K562 (cell line): ENCODE results near the gene BCL6B. TPM values are rescaled to one million over a fixed set of nuclear protein-coding genes. Genes with fewer than 3 reads are reported as not detected.

Source experiments
- ATAC-seq: fragments of 200-7000 bp; cut with Tn5 transposase; 3 replicates; pipeline ENCODE4 v1.9.1; 2020; ENCODE audit warnings: moderate library complexity
- BruUV-seq: library from RNA; stranded (reverse); fragments of 400-500 nt; replicated peaks from 2 replicates; lab custom pipeline; 2021; lab: Mats Ljungman, UMichigan
- CTCF ChIA-PET: fragments of 300-600 bp; formaldehyde crosslinking; extraction: SDS; loops from one replicate; lab custom pipeline; 2021; ENCODE audit warnings: low intra/inter-chr PET ratio; lab: Yijun Ruan, JAX
- POLR2A ChIA-PET: fragments of 300-600, 350-650 bp; sonication (Branson Sonifier 250); formaldehyde crosslinking; extraction: SDS; loops from one replicate; lab custom pipeline; 2021; ENCODE audit warnings: antibody characterized with exemption, inconsistent platforms; lab: Yijun Ruan, JAX
- DNase-seq, 4 experiments: peaks; one replicate each; pipeline versions ENCODE4 v3.0.0 to v3.0.0-alpha.2; 2011 to 2018; ENCODE audit warnings: low spot score in 3 of 4, mixed read lengths in 3 of 4; ENCODE audit errors: extremely low read depth in 1 of 4
- FAIRE-seq: peaks from 2 replicates; lab custom pipeline; 2011; peaks lifted over from hg19 to GRCh38; lab: Jason Lieb, UNC
- H2AFZ ChIP-seq: 2 replicates; pipeline ENCODE4 v1.6.0; 2011; ENCODE audit warnings: low read depth, low read length, control low read depth, inconsistent platforms
- H3K27ac ChIP-seq: fragments of 200-600 bp; 3 replicates; pipeline ENCODE4 v1.8.0; 2011; ENCODE audit warnings: low read depth, mild to moderate bottlenecking, control low read depth, inconsistent platforms, low read length, moderate library complexity, mixed read lengths; ENCODE audit errors: extremely low read depth
- H3K27me3 ChIP-seq, 2 experiments: fragments of 300-600 bp in 1 of 2; 2 replicates in 1 of 2; 3 replicates in 1 of 2; pipeline versions ENCODE4 v1.6.0 to v1.8.0; 2011; ENCODE audit warnings: inconsistent platforms in 2 of 2, low read length in 2 of 2, mild to moderate bottlenecking in 1 of 2, mixed read lengths in 1 of 2, moderate library complexity in 1 of 2; ENCODE audit not compliant: control insufficient read depth in 2 of 2, insufficient read depth in 2 of 2
- H3K36me3 ChIP-seq: fragments of 300-600 bp; 3 replicates; pipeline ENCODE4 v1.8.0; 2011; ENCODE audit warnings: mild to moderate bottlenecking, low read length, inconsistent platforms; ENCODE audit not compliant: control insufficient read depth, insufficient read depth
- H3K4me1 ChIP-seq, 2 experiments: fragments of 200-600 bp in 1 of 2; replicated peaks in 1 of 2; 2 replicates in 1 of 2; 3 replicates in 1 of 2; pipeline versions ENCODE4 v1.5.1 to v1.8.0; 2011; ENCODE audit warnings: inconsistent platforms in 2 of 2, low read length in 2 of 2, mild to moderate bottlenecking in 1 of 2, mixed read lengths in 1 of 2, moderate library complexity in 1 of 2; ENCODE audit not compliant: control insufficient read depth in 2 of 2, insufficient read depth in 2 of 2
- H3K4me2 ChIP-seq: 2 replicates; pipeline ENCODE4 v1.6.1; 2011; ENCODE audit warnings: low read length, control low read depth, inconsistent platforms, mixed read lengths; ENCODE audit not compliant: insufficient read depth
- H3K4me3 ChIP-seq: fragments of 200-600 bp; sonication (generic), shearing (Covaris generic); 2 replicates; pipeline ENCODE4 v1.5.1; 2016; ENCODE audit warnings: control low read depth, inconsistent platforms
- H3K79me2 ChIP-seq: fragments of 200-600 bp; 3 replicates; pipeline ENCODE4 v1.8.0; 2011; ENCODE audit warnings: low read length, inconsistent platforms; ENCODE audit not compliant: control insufficient read depth, insufficient read depth
- H3K9ac ChIP-seq, 2 experiments: 2 replicates each; pipeline versions ENCODE4 v1.6.0 to v1.6.1; 2011; ENCODE audit warnings: low read depth in 2 of 2, low read length in 2 of 2, control low read depth in 1 of 2, inconsistent platforms in 1 of 2, mild to moderate bottlenecking in 1 of 2, mixed read lengths in 1 of 2; ENCODE audit not compliant: insufficient read depth in 1 of 2
- H3K9me1 ChIP-seq: one replicate; pipeline ENCODE4 v1.6.0; 2011; ENCODE audit warnings: inconsistent platforms, mild to moderate bottlenecking, low read length, moderate library complexity; ENCODE audit not compliant: control insufficient read depth, insufficient read depth
- H3K9me3 ChIP-seq: replicated peaks from 2 replicates; pipeline ENCODE4 v1.5.1; 2011; ENCODE audit warnings: low read depth, low read length, inconsistent platforms; ENCODE audit not compliant: control insufficient read depth, insufficient read depth
- H4K20me1 ChIP-seq: replicated peaks from 2 replicates; pipeline ENCODE4 v1.6.1; 2011; ENCODE audit warnings: low read length, inconsistent platforms, mixed read lengths; ENCODE audit not compliant: control insufficient read depth, insufficient read depth
- C11orf30 ChIP-seq: fragments of 450-650 bp; IDR thresholded peaks from 2 replicates; pipeline ENCODE4 v1.6.1; 2016; ENCODE audit warnings: low read depth, mild to moderate bottlenecking
- DMBX1 ChIP-seq: fragments of 250-450 bp; sonication (Bioruptor Pico); IDR thresholded peaks from 2 replicates; pipeline ENCODE4 v1.8.0; 2022; ENCODE audit warnings: inconsistent platforms, mild to moderate bottlenecking, moderate library complexity, borderline replicate concordance
- HMG20B ChIP-seq: fragments of 250-450 bp; sonication (Bioruptor Pico); IDR thresholded peaks from 2 replicates; pipeline ENCODE4 v1.5.0; 2021; ENCODE audit warnings: mild to moderate bottlenecking
- LEF1 ChIP-seq: fragments of 450-650 bp; IDR thresholded peaks from 2 replicates; pipeline ENCODE4 v1.6.1; 2016; ENCODE audit warnings: mild to moderate bottlenecking
- NFATC3 ChIP-seq: fragments of 450-650 bp; IDR thresholded peaks from 2 replicates; pipeline ENCODE4 v1.6.1; 2017; ENCODE audit warnings: mild to moderate bottlenecking
- SLC30A9 ChIP-seq: fragments of 250-450 bp; sonication (Bioruptor Pico); IDR thresholded peaks from 2 replicates; pipeline ENCODE4 v1.8.0; 2022; ENCODE audit warnings: mild to moderate bottlenecking, moderate library complexity
- SMARCE1 ChIP-seq: fragments of 450-650 bp; IDR thresholded peaks from 2 replicates; pipeline ENCODE4 v1.7.1; 2016; ENCODE audit warnings: mild to moderate bottlenecking
- SPI1 ChIP-seq: IDR thresholded peaks from 2 replicates; pipeline ENCODE4 v1.6.1; 2011; ENCODE audit warnings: low read depth, low read length, control low read depth, borderline replicate concordance
- TEAD4 ChIP-seq, 2 experiments: sonication (generic) in 1 of 2; formaldehyde crosslinking in 1 of 2; IDR thresholded peaks; 2 replicates each; pipeline versions ENCODE4 v1.6.1 to v1.8.0; 2012 to 2022; ENCODE audit warnings: borderline replicate concordance in 1 of 2, inconsistent platforms in 1 of 2, low read length in 1 of 2, mild to moderate bottlenecking in 1 of 2, missing genetic modification reagents in 1 of 2
- THRAP3 ChIP-seq: fragments of 450-650 bp; IDR thresholded peaks from 2 replicates; pipeline ENCODE4 v1.6.1; 2016; ENCODE audit warnings: mild to moderate bottlenecking, inconsistent platforms, borderline replicate concordance
- VEZF1 ChIP-seq: fragments of 200-800 bp; sonication (Bioruptor generic); IDR thresholded peaks from 2 replicates; pipeline ENCODE4 v1.6.1; 2017; ENCODE audit warnings: missing genetic modification characterization, missing compliant biosample characterization
- ZBTB5 ChIP-seq: fragments of 450-650 bp; IDR thresholded peaks from 2 replicates; pipeline ENCODE4 v1.6.1; 2017; ENCODE audit warnings: antibody characterized with exemption
- ZC3H4 ChIP-seq: sonication (generic); formaldehyde crosslinking; IDR thresholded peaks from 2 replicates; pipeline ENCODE4 v1.9.0; 2021; ENCODE audit warnings: missing genetic modification reagents, borderline replicate concordance
- ZNF551 ChIP-seq: fragments of 250-450 bp; sonication (Bioruptor Pico); IDR thresholded peaks from 2 replicates; pipeline ENCODE4 v1.5.0; 2021; ENCODE audit warnings: mild to moderate bottlenecking, moderate library complexity
- WGBS: fragments of 100-300 bp; shearing (Covaris generic); methylation state at CpG from one replicate; pipeline ENCODE4 v1.1.6; 2016; ENCODE audit warnings: low coverage, mixed read lengths; ENCODE audit not compliant: insufficient coverage; ENCODE audit errors: missing lambda C conversion rate; 5-methylcytosine and 5-hydroxymethylcytosine counted together
- in situ Hi-C: fragments of 300-500 bp; cut with MboI; formaldehyde crosslinking; loops from 4 replicates; pipeline ENCODE4 v1.15.0; 2018; ENCODE audit warnings: inconsistent platforms, mixed read lengths
- intact Hi-C: fragments of 100-400 bp; cut with micrococcal nuclease; formaldehyde crosslinking; loops from 2 replicates; pipeline ENCODE4 v1.14.2; 2022
- polyA plus RNA-seq, 8 experiments: library from polyadenylated mRNA; depleted of rRNA in 4 of 8; stranded (reverse) in 5 of 8; unstranded in 3 of 8; fragments of >200 nt; fragmentation: Nextera tagmentation in 2 of 8; fragmentation: Illumina TruSeq in 1 of 8; extraction: Ambion mirVana in 2 of 8; extraction: Trizol in 1 of 8; gene quantifications; 2 replicates each; pipeline versions ENCODE4 v1.2.1 to v1.2.3, GENCODE V29; 2011 to 2014; ENCODE audit warnings: inconsistent platforms in 1 of 8, missing spikeins in 1 of 8
- total RNA-seq, 7 experiments: library from RNA; depleted of rRNA in 6 of 7; stranded (reverse); fragments of >200 nt in 6 of 7; fragmentation: Illumina TruSeq in 2 of 7; extraction: Trizol in 2 of 7; gene quantifications; 2 replicates each; pipeline versions ENCODE4 v1.2.1 to v1.2.3, GENCODE V29; 2011 to 2021; ENCODE audit warnings: low replicate concordance in 1 of 7
- TF ChIP-seq, protein P1 (sequence below): fragments of 250-450 bp; sonication (Bioruptor Pico); IDR thresholded peaks from 2 replicates; pipeline ENCODE4 v1.5.0; 2022; ENCODE audit warnings: mild to moderate bottlenecking
- TF ChIP-seq, protein P2 (sequence below): fragments of 250-450 bp; sonication (Bioruptor Pico); IDR thresholded peaks from 2 replicates; pipeline ENCODE4 v1.8.0; 2022; ENCODE audit warnings: inconsistent platforms, mild to moderate bottlenecking, moderate library complexity, borderline replicate concordance

The BCL6B gene
- total and polyA plus RNA-seq, 9 of the 15 experiments (the other 6 are each of a cell fraction or from before 2014, with no cell fraction given), result 0.89 to 5.0 (median 3.6) TPM

DNA sequence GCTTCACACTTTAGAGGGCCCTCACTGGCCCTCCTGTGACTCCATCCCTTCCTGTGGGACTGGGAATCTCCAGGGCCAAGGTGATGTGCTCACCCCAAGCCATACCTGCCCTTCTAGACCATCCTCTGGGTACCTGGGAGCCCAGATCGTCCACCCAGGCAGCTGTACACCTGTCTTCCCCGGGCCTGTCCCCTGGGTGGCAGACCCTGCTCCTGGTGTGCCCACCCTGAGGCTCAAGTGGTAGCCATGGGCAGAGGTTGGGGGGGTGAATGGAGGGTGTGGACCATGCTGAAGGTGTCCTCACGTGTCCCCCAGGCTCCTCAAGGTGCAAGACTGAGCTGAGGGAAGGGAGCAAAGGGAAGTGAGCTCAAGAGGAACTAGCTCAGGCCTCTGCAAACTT lies 47.9 kb downstream of the BCL6B start (continued):
- TF ChIP-seq ZBTB5 (no peak), C11orf30 (no peak), DMBX1 (no peak), SMARCE1 (no peak), SPI1 (no peak), ZNF551 (CRISPR knock-in tag) (no peak), NFATC3 (no peak)

DNA sequence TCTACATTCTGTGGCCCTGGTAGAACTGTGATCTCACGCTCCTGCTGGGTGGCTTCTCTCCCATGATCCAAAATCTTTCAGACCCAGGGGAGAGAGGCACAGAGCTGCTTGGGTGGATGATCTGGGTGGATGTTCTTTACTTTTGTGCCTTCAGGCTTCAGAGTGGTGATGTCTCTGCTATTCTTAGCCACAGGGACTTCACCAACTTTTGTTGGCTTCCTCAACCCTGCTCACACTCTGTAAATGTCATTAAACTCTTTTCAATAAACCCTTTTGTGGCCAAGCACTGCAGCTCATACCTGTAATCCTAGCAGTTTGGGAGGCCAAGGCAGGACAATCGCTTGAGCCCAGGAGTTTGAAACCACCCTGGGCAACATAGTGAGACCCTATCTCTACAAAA lies 49.6 kb downstream of the BCL6B start:
- no peak for FAIRE-seq
- Histone ChIP-seq H4K20me1 (no peaks in the 10 kb centered on the region), H3K27me3 (peaks cover 0 to 35% of the 10 kb centered on the region in 2 experiments; a peak in 4 of 5 replicates), H3K4me1 (no peaks in the 10 kb centered on the region), H3K4me3 (no peak overlapping the region), H3K27ac (no peak overlapping the region), H3K9ac (no peak overlapping the region), H3K9me3 (no peaks in the 10 kb centered on the region), H3K9me1 (no peaks in the 10 kb centered on the region), H3K36me3 (no peaks in the 10 kb centered on the region), H2AFZ (no peak overlapping the region), H3K4me2 (no peak overlapping the region), H3K79me2 (no peaks in the 10 kb centered on the region)
- intact Hi-C loops (no loop called here), in situ Hi-C loops (no loop called here)
- no peak for ATAC-seq
- no peak for DNase-seq
- WGBS, result 0% methylated on average over 1 of the region's 2 CpGs
- POLR2A ChIA-PET, result interaction anchor here (0.6 kb wide), 1 partner anchor 395 kb away, joined by 3 read pairs; no protein-coding TSS in a partner anchor
- no TSS peak for BruUV-seq
- CTCF ChIA-PET, result no interaction called here
- TF ChIP-seq SMARCE1 (no peak), VEZF1 (CRISPR knock-in tag) (no peak), SLC30A9 (CRISPR knock-in tag) (no peak), HMG20B (CRISPR knock-in tag) (no peak), LEF1 (no peak), ZC3H4 (CRISPR knock-in tag) (no peak), TEAD4 (IDR thresholded peaks at IDR 0.05; ENCODE audit: low read length) (no peak), TEAD4 (CRISPR knock-in tag; IDR thresholded peaks at IDR 0.05; ENCODE audit: borderline replicate concordance) (no peak), THRAP3 (no peak)
- TF ChIP-seq, protein P1, sequence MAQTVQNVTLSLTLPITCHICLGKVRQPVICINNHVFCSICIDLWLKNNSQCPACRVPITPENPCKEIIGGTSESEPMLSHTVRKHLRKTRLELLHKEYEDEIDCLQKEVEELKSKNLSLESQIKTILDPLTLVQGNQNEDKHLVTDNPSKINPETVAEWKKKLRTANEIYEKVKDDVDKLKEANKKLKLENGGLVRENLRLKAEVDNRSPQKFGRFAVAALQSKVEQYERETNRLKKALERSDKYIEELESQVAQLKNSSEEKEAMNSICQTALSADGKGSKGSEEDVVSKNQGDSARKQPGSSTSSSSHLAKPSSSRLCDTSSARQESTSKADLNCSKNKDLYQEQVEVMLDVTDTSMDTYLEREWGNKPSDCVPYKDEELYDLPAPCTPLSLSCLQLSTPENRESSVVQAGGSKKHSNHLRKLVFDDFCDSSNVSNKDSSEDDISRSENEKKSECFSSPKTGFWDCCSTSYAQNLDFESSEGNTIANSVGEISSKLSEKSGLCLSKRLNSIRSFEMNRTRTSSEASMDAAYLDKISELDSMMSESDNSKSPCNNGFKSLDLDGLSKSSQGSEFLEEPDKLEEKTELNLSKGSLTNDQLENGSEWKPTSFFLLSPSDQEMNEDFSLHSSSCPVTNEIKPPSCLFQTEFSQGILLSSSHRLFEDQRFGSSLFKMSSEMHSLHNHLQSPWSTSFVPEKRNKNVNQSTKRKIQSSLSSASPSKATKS (CRISPR knock-in tag), result no peak
- TF ChIP-seq, protein P2, sequence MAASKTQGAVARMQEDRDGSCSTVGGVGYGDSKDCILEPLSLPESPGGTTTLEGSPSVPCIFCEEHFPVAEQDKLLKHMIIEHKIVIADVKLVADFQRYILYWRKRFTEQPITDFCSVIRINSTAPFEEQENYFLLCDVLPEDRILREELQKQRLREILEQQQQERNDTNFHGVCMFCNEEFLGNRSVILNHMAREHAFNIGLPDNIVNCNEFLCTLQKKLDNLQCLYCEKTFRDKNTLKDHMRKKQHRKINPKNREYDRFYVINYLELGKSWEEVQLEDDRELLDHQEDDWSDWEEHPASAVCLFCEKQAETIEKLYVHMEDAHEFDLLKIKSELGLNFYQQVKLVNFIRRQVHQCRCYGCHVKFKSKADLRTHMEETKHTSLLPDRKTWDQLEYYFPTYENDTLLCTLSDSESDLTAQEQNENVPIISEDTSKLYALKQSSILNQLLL (CRISPR knock-in tag), result no peak
